SH-SY5Y (cell line): ENCODE data around the gene DLGAP3.

Experiments
- GATA2 ChIP-seq: IDR thresholded peaks from 2 replicates; pipeline ENCODE4 v1.6.1; 2011; ENCODE audit warnings: mild to moderate bottlenecking, low read depth, low read length
- GATA3 ChIP-seq: IDR thresholded peaks from 2 replicates; pipeline ENCODE4 v1.6.1; 2011; ENCODE audit warnings: low read depth, mild to moderate bottlenecking, low read length, moderate library complexity

DNA sequence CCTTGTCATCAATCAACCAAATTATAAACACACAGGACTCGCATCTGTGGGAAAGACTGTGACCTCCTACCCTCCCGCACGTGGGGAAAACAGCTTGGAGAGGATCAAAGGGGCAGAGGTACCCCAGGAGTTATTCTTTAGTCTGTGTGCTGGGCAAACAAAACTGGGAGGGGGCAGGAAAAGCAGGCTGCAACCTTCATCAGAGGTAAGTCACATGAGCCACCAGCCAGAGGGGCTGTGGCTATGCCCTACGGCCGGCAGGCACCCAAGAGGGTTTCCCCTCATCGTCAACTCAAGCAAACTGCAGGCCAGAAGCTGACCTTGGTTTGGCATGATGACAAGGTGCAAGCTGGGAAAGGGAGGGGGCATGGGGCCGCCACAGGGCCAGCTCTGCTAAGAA, 82.4 kb downstream of the DLGAP3 start:
- no peak for TF ChIP-seq GATA2
- TF ChIP-seq GATA3, result no peak
